SK-N-MC (cell line): ENCODE data around the gene EGFR.

ENCODE experiments used
- EZH2 ChIP-seq: fragments of 200-600 bp; sonication (generic); IDR thresholded peaks from one replicate; pipeline ENCODE4 v1.6.1; 2017; ENCODE audit warnings: antibody characterized with exemption
- FOXP2 ChIP-seq: optimal IDR thresholded peaks from 2 replicates; pipeline ENCODE3; 2011; ENCODE audit warnings: mild to moderate bottlenecking, moderate library complexity; ENCODE audit not compliant: insufficient read depth; ENCODE audit errors: extremely low read length, control extremely low read depth
- POLR2AphosphoS5 ChIP-seq: IDR thresholded peaks from 2 replicates; pipeline ENCODE4 v1.6.1; 2012; ENCODE audit warnings: mild to moderate bottlenecking, low read depth, low read length, borderline replicate concordance

DNA sequence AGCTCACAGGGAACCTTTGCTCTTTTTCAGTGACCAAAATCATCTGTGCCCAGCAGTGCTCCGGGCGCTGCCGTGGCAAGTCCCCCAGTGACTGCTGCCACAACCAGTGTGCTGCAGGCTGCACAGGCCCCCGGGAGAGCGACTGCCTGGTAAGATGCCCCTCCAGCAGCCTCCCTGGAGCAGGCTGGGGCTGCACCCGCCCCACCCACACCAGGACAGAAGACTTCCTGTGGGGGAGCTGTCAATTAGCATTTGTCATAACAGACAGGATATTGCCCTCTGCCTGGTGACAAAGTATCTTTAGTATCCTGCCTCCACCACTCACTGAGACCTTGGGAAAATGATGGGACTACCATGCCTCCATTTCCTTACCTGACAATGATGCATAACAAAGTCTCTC is 133.7 kb downstream of the EGFR start:
- TF ChIP-seq EZH2 (no peak), POLR2AphosphoS5 (no peak), FOXP2 (no peak)
